GM12873 (cell line): ENCODE results near the gene TTC9.

Experiments used
- TF ChIP-seq, protein P1 (sequence below): IDR thresholded peaks from 2 replicates; pipeline ENCODE4 v1.5.1; 2012; ENCODE audit warnings: low read depth, mild to moderate bottlenecking, moderate library complexity, low read length, control low read depth; ENCODE audit not compliant: insufficient read depth; ENCODE audit errors: missing control alignments

The TTC9 gene

DNA sequence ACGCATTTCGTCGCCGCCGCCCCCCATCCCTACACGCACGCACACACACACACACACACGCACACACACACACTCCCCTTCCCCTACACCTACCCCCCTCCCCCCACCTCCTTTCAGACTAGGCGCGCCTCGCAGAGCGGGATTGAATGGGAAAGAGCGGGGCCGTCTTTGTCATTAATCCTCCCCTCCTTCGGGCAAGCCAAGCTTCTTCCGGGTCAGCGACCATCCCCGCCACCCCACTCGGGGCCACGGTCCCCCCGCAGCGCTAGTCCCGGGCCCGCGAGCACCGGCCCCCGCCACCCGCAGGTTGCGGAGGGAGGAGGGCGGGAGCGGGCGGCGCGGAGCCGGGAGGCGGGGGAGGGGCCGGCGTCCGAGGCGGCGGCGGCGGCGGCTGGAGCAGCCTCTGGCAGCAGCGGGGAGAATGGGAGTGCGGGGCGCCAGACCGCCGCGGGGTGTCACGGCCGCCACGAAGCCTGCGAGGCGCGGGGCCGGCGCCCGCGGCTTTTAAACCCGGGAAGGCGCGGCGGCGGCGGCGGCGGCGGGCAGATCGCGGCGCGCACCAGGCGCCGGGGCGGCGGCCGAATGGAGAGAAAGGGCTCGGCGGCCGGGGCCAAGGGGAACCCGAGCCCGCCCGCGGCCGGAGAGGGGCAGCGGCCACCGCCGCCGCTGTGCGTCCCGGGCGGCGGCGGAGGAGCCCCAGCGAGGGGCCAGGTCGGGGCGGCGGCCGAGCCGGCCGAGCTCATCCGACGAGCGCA lies at the start of gene TTC9:
Gene TTC9 (plus strand): TSS at position 369 of the 755 bp plus-strand sequence. CDS start 214 bp downstream, at position 583.
- TF ChIP-seq, protein P1, sequence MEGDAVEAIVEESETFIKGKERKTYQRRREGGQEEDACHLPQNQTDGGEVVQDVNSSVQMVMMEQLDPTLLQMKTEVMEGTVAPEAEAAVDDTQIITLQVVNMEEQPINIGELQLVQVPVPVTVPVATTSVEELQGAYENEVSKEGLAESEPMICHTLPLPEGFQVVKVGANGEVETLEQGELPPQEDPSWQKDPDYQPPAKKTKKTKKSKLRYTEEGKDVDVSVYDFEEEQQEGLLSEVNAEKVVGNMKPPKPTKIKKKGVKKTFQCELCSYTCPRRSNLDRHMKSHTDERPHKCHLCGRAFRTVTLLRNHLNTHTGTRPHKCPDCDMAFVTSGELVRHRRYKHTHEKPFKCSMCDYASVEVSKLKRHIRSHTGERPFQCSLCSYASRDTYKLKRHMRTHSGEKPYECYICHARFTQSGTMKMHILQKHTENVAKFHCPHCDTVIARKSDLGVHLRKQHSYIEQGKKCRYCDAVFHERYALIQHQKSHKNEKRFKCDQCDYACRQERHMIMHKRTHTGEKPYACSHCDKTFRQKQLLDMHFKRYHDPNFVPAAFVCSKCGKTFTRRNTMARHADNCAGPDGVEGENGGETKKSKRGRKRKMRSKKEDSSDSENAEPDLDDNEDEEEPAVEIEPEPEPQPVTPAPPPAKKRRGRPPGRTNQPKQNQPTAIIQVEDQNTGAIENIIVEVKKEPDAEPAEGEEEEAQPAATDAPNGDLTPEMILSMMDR: no peak

DNA sequence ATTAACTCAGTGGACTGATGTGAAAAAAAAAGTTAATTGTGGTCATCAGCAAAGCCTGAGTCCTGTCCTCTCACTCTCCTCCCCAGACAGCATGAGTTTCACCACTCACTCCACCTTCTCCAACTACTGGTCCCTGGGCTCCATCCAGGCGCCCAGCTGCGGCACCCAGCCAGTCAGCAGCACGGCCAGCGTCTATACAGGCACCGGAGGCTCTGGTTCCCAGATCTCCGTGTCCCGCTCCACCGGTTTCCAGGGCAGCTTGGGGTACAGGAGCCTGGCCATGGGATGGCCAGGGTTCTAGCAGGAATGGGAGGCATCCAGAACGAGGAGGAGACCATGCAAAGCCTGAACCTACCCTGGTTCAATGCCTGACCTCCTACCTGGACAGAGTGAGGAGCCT lies 47.3 kb upstream of the TTC9 start:
- TF ChIP-seq, protein P1: no peak

DNA sequence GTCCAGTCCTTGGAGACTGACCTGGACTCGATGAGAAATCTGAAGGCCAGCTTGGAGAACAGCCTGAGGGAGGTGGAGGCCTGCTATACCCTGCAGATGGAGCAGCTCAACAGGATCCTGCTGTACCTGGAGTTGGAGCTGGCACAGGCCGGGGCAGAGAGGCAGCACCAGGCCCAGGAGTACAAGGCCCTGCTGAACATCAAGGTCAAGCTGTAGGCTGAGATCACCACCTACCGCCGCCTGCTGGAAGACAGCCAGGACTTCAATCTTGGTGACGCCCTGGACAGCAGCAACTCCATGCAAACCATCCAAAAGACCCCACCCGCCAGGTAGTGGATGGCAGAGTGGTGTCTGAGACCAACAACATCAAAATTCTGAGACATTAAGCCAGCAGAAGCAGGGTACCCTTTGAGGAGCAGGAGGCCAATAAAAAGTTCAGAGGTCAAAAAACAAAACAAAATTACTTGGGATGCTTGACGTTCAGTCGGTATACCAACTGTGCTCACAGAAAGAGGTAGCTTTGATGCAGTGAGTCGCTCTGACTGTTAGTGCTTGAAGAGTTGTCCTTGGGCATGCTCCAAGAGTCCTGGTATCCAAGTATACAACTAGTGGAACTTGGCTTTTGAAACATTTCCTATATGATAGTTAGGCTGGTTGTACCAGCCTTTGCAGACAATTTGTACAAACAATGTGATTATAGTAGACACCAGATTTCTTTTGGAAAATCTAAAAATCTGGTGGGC lies 46.1 kb upstream of the TTC9 start:
- TF ChIP-seq, protein P1: no peak

DNA sequence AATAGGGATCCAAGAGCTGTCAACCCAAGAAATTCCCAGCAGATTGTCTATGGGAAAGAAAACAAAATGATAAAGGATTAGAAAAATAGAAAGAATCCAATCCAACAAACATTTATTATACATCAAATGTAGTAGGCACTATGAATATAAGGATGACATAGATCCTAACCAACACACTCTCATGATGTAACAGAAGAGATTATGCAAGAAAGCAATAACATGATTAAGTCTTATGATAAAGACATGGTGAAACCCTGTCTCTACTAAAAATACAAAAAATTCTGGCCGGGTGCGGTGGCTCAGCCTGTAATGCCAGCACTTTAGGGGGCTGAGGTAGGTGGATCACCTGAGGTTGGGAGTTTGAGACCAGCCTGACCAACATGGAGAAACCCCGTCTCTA lies 44.0 kb upstream of the TTC9 start:
- TF ChIP-seq, protein P1: no peak

DNA sequence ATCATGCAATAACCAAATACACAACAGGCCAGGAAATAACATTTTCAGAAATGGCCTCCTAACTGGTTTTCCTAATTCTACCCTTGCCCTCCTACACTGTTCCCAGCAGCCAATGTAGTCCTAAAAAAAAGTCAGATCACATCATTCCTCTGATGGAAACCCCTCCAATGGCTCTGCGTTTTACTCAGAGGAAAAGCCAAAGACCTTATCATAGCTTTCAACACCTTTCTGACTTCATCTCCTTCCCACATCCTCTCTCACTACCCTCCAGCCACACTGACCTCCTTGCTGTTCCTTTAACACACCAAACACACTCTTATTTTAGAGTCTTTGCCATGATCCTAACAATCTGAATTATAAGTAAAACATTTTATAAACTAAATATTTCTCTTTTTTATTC lies 42.4 kb upstream of the TTC9 start:
- TF ChIP-seq, protein P1: no peak

DNA sequence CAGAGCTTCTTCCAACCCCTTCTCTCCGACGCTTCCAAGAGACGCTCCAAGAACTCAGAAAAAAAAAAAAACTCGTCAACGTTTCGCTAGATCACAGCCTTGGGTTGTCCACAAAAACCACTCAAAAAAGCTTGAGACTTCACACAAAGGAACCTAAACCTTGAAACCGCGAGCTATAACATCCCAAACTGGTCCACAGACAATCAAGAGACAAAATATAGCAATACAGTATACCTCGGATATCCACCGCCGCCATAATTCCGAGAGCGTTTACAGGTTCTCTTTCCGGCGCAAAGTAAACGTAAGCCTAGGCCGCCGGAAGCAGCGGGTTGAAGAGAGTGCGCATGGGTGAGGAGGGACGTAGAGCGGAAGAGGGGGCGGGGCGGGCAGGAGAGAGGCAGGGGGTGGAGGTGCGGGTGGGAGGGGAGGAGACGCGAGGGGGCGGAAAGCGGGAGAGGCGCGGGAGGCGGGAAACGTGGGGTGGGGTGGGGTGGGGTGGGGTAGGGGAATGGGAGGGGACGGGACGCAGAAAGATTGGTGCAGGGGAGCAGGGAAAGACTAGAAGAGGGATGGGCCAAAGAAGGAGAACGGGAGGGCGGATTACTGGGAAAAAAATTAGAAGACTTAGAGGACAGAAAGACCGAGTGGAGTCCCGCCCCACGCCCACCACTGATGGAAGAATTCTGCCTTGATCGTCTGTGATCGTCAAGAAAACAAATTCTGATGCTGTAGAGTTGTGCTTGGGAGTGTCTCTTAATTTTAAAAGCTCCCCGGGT lies 41.1 kb upstream of the TTC9 start, which contains the start of gene MED6:
Gene MED6 (minus strand): TSS at position 274 of the 776 bp plus-strand sequence. CDS start 18 bp downstream, at position 256.
- TF ChIP-seq, protein P1: no peak

DNA sequence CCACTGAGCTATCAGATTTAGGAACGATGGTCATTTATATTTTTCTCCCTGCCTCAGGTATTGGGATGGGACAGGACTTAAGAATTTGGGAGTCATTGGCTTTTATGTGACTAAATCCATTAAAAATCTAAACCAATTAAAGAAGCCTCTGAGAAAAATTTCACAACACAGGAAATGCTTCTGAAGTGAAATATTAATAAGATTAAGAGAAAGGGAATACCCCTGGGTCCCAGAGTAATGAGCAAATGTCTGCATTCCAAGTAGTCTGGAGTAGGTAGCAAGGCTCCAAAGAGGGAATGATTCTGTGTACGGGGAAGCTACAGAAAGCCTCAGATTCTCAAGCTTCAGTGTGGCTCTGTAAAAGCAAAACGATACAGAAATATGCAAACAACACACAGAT lies 40.6 kb upstream of the TTC9 start:
- TF ChIP-seq, protein P1: no peak
